Osteoblast (primary cell): ENCODE measurements around the gene TEX2. TPM values are rescaled to one million over a fixed set of nuclear protein-coding genes. Genes with fewer than 3 reads are reported as not detected.

Experiments used
- DNase-seq: peaks from one replicate; pipeline ENCODE4 v3.0.0; 2011; ENCODE audit warnings: low spot score, mixed read lengths; ENCODE audit not compliant: insufficient read length; ENCODE audit errors: missing footprints
- H2AFZ ChIP-seq: 2 replicates; pipeline ENCODE4 v1.6.0; 2011; ENCODE audit warnings: mild to moderate bottlenecking, low read length
- H3K27ac ChIP-seq: 2 replicates; pipeline ENCODE4 v1.5.1; 2011; ENCODE audit warnings: mild to moderate bottlenecking, low read depth, low read length, moderate library complexity
- H3K27me3 ChIP-seq: 2 replicates; pipeline ENCODE4 v1.6.0; 2012; ENCODE audit warnings: mild to moderate bottlenecking, control low read depth, inconsistent platforms, low read length, moderate library complexity; ENCODE audit not compliant: insufficient read depth
- H3K36me3 ChIP-seq: 2 replicates; pipeline ENCODE4 v1.5.1; 2011; ENCODE audit warnings: mild to moderate bottlenecking, low read length, control low read depth, moderate library complexity; ENCODE audit not compliant: insufficient read depth
- H3K4me1 ChIP-seq: 2 replicates; pipeline ENCODE4 v1.5.1; 2011; ENCODE audit warnings: mild to moderate bottlenecking, low read length, control low read depth, moderate library complexity; ENCODE audit not compliant: insufficient read depth
- H3K4me2 ChIP-seq: 2 replicates; pipeline ENCODE4 v1.6.0; 2011; ENCODE audit warnings: mild to moderate bottlenecking, low read length; ENCODE audit not compliant: insufficient read depth
- H3K4me3 ChIP-seq: fragments of 200-600 bp; sonication (generic); 3 replicates; pipeline ENCODE4 v1.5.1; 2012; ENCODE audit warnings: mild to moderate bottlenecking, low read length, inconsistent platforms; ENCODE audit not compliant: insufficient read depth
- H3K79me2 ChIP-seq: 2 replicates; pipeline ENCODE4 v1.6.0; 2012; ENCODE audit warnings: mild to moderate bottlenecking, low read length, control low read depth, inconsistent platforms; ENCODE audit not compliant: insufficient read depth
- H3K9me3 ChIP-seq: 2 replicates; pipeline ENCODE4 v1.5.1; 2011; ENCODE audit warnings: low read depth, low read length, control low read depth
- H4K20me1 ChIP-seq: 2 replicates; pipeline ENCODE4 v1.6.0; 2012; ENCODE audit warnings: mild to moderate bottlenecking, low read length, control low read depth; ENCODE audit not compliant: insufficient read depth
- CTCF ChIP-seq: IDR thresholded peaks from 2 replicates; pipeline ENCODE4 v1.5.1; 2011; ENCODE audit warnings: mild to moderate bottlenecking, low read depth, low read length, moderate library complexity; ENCODE audit errors: extremely low read depth
- total RNA-seq: library from RNA; depleted of rRNA; stranded (reverse); fragments of >200 nt; gene quantifications from 2 replicates; pipeline ENCODE4 v1.2.3, GENCODE V29; 2012

The TEX2 gene
- total RNA-seq, 1 donor = 17.7 TPM

GRCh38 chr17:64152428-64153125 lies 110.5 kb downstream of the TEX2 start:
- DNase-seq = no peak
- Histone ChIP-seq H3K36me3 (peaks cover 28% of the 10 kb centered on the region), H3K79me2 (no peaks in the 10 kb centered on the region), H2AFZ (no peak overlapping the region), H3K4me1 (no peaks in the 10 kb centered on the region), H3K4me2 (no peak overlapping the region), H3K9me3 (no peaks in the 10 kb centered on the region), H3K27me3 (no peaks in the 10 kb centered on the region), H3K4me3 (no peak overlapping the region), H3K27ac (no peak overlapping the region), H4K20me1 (no peaks in the 10 kb centered on the region)
- TF ChIP-seq CTCF = no peak

- no peak overlapping the region for H3K27ac ChIP-seq
- TF ChIP-seq CTCF = no peak
- DNase-seq = no peak
- H3K36me3 ChIP-seq = peaks cover 28% of the 10 kb centered on the region
- no peak overlapping the region for H3K4me2 ChIP-seq
- H3K4me1 ChIP-seq = peaks cover 12% of the 10 kb centered on the region
- H3K27me3 ChIP-seq = no peaks in the 10 kb centered on the region
- peaks cover 6% of the 10 kb centered on the region for H3K79me2 ChIP-seq
- peaks cover 3% of the 10 kb centered on the region for H4K20me1 ChIP-seq
- H2AFZ ChIP-seq = no peak overlapping the region
- no peaks in the 10 kb centered on the region for H3K9me3 ChIP-seq
- H3K4me3 ChIP-seq = no peak overlapping the region
Observed at GRCh38 chr17:64151016-64151368, 112.1 kb downstream of the TEX2 start.

GRCh38 chr17:64150237-64151015 lies 112.6 kb downstream of the TEX2 start:
- Histone ChIP-seq H3K27ac (peak overlapping the region; percentile 43), H3K9me3 (no peaks in the 10 kb centered on the region), H3K36me3 (peaks cover 28% of the 10 kb centered on the region), H4K20me1 (peaks cover 3% of the 10 kb centered on the region), H3K79me2 (peaks cover 8% of the 10 kb centered on the region), H3K4me1 (peaks cover 12% of the 10 kb centered on the region), H3K27me3 (no peaks in the 10 kb centered on the region), H3K4me3 (no peak overlapping the region), H2AFZ (no peak overlapping the region), H3K4me2 (no peak overlapping the region)
- DNase-seq = no peak
- no peak for TF ChIP-seq CTCF

- peaks cover 28% of the 10 kb centered on the region for H3K36me3 ChIP-seq
- H3K4me2 ChIP-seq = no peak overlapping the region
- peaks cover 12% of the 10 kb centered on the region for H3K4me1 ChIP-seq
- no peak overlapping the region for H3K27ac ChIP-seq
- no peaks in the 10 kb centered on the region for H3K27me3 ChIP-seq
- no peak for DNase-seq
- H3K9me3 ChIP-seq = no peaks in the 10 kb centered on the region
- H4K20me1 ChIP-seq = peaks cover 3% of the 10 kb centered on the region
- H3K79me2 ChIP-seq = peaks cover 8% of the 10 kb centered on the region
- no peak overlapping the region for H2AFZ ChIP-seq
- no peak overlapping the region for H3K4me3 ChIP-seq
- no peak for TF ChIP-seq CTCF
Observed at GRCh38 chr17:64149196-64149595, 113.9 kb downstream of the TEX2 start.
